ENCODE measurements around the gene SH3PXD2B.

Gene SH3PXD2B

DNA sequence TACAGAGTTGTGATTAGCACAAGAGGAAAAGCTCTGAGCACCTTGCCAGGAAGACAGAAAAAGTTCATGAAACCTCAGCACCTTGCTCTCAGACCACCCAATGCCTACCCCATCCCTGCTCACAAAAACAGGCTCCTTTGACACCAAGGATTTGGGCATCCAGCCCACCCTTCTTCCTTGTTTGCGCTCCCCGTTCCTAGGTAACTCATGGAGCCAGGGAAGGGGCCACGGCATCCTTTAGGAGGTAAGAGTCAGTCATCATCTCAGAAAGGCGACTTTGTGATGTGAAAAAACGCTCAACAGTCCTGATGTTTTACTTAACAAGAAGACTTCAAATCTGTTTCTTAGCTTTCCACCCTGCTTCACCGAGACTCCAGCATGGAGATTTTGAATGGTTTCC lies 29.5 kb downstream of the SH3PXD2B start:
- no peak overlapping the region for H3K4me3 ChIP-seq
- H3K27ac ChIP-seq = peak overlapping the region in 5 of 21 experiments; percentile 13 to 81 (median 60)

DNA sequence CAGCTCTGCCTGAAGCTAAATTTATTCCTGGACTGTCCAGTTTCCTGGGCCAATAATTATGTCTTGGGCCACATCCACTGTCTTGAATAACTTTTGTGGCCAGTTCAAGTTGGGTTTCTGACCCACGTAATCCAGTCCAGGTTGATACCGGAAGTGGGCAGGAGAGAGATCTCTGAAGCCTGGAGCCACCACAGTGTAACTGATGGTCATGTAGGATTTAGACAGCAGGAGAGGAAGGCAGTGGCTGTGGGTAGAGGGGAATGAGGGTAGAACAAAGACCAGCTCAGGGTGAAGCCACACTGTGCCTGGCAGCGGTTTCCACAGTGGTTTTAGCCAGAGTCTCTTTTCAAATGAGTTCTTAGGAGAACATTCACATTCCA lies 30.2 kb downstream of the SH3PXD2B start:
- Histone ChIP-seq H3K27ac (peak overlapping the region in 4 of 21 experiments; percentile 16 to 81 (median 60)), H3K4me3 (no peak overlapping the region)

DNA sequence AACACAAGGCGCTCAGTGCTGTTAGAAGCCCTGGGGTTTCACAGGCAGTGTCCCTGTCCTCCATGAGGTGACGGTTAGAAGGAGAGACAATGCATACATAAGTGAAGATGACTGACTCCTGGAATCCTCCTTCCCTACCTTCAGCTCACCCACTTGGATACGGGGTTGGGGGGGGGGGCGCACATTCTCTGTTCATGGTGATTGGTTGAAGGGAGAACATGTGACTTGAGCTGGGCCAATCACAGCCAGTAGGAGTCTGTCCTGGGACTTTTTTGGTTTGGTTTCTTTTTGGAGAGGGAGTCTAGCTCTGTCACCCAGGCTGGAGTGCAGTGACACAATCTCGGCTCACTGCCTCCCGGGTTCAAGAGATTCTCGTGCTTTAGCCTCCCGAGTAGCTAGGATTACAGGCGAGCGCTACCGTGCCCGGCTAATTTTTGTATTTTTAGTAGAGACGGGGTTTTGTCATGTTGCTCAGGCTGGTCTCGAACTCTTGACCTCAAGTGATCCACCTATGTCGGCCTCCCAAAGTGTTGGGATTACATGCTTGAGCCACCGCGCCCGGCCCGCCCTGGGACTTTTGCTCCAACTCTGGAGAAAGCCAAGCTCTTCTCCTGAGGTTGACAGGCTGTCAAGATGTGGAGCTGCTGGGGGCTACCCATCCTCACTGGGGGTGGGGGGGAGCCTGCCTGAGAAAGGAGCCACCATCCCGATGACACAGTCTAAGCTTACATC lies 30.8 kb downstream of the SH3PXD2B start:
- Histone ChIP-seq H3K4me3 (no peak overlapping the region), H3K27ac (peak overlapping the region in 3 of 21 experiments; percentile 6 to 81 (median 60))

DNA sequence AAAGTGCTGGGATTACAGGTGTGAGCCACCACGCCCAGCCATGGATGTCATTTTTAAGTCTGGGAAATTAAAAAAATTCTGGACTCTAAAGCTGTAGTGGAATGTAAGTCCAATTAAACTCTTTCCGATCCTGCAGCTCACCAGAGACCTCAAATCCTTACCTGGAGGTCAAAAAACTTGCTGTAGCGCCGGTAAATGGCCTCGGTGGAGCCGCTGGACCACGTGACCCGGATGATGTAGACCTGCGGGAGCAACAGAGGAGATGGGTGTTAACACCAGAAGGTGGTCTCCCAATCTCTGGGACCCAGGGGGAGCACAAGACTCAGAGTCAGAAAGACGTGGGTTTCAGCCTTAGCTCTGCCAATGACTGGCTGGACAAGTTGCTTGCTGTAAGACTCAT lies 32.1 kb downstream of the SH3PXD2B start:
- Histone ChIP-seq H3K27ac (peak overlapping the region in 8 of 21 experiments; percentile 4 to 84 (median 68)), H3K4me3 (no peak overlapping the region)

DNA sequence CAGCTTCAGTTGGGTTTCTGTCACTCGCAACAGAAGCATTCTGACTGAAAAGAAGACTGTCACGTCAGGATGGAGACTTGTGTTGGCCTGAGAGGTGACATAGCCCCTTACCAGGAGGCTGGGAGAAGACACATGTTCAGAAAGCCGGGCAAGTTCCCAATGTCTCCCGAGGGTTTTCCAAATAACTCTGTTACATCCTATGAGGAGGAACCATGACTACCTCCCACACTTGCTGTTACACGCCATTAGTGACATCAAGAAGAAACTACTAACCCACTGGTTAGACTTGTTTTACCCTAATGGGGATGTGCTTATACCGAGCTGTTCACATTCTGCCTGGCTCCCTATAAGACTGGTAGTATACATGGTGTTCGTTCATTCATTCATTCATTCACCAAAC lies 33.3 kb downstream of the SH3PXD2B start:
- H3K27ac ChIP-seq = peak overlapping the region in 20 of 21 experiments; percentile 47 to 93 (median 78)
- H3K4me3 ChIP-seq = no peak overlapping the region

DNA sequence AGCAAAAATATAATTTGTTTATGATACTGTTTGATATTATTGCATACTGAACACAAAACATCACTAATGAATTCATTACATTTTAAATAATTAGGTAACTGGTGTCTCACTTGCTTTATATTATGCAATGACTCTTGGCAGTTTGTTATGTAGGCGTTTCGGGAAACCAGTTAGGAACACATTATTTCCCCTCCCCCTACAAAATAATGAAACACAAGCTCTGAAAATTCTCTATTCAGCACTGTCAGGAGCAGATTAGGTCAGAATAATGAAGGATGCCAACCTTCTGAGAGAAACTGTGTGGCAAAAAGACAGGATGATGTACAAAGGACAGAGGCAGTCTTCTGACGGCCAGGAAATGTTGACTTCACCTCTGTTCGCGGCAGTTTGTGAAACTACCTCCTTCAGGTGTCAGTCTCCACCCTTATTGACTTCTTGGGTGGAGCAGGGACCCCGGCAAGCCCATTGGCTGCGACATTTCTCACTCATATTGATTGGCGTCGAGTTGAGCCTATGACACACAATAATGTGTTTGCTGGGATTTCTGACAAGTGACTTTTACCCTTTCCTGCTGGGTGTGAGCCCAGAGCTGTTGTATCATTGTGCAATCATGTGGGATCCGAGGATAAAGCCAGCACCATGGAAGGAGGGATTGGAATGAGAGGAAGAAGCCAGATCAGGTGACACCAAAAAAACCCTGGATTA lies 33.9 kb downstream of the SH3PXD2B start:
- no peak overlapping the region for H3K4me3 ChIP-seq
- H3K27ac ChIP-seq = peak overlapping the region in 20 of 21 experiments; percentile 47 to 93 (median 78)

DNA sequence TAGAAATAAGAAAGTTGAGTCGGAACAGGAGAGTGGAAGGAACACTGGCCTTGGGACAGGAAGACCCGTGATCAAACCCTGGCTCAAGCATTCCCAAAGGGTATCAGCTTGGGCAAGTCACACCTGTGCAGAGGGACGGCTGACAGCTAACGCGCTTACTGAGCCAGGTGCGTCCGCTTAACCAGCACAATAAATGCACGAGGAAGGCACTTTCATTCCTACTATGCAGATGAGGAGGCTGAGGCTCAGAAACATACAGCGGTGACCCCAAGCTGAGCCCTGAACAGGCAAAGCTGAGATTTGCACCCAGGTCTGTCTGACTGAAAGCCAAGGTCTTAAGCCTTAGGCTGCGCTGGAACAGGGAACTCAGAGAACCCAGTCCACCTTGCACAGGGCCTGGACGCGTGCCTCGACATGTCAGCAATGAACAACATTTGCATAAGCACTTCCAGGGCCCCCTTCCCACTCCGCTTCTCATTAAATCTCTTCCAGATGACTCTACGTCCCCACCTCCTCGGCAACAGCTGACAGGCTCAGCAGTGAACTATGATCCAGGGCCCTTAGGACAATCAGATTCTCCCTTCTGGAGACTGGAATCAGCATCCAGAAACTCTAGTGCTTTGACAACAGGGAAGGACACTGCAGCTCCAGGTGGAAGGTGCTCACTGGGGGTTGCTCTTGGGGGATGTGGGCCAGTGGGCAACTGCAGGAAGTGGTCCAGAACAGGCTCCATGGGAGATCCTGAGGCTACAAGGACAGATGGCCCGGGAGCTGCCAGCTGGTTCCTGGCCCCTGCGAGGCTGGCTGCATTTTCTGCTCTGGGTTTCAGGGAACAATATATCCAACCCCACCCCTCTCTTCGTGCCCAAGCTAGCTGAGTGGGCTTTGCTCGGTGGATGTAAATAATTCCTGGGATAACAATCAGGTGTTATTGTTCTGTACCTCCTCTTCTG lies 35.2 kb downstream of the SH3PXD2B start:
- peak overlapping the region in 20 of 21 experiments; percentile 54 to 93 (median 76) for H3K27ac ChIP-seq
- no peak overlapping the region for H3K4me3 ChIP-seq

DNA sequence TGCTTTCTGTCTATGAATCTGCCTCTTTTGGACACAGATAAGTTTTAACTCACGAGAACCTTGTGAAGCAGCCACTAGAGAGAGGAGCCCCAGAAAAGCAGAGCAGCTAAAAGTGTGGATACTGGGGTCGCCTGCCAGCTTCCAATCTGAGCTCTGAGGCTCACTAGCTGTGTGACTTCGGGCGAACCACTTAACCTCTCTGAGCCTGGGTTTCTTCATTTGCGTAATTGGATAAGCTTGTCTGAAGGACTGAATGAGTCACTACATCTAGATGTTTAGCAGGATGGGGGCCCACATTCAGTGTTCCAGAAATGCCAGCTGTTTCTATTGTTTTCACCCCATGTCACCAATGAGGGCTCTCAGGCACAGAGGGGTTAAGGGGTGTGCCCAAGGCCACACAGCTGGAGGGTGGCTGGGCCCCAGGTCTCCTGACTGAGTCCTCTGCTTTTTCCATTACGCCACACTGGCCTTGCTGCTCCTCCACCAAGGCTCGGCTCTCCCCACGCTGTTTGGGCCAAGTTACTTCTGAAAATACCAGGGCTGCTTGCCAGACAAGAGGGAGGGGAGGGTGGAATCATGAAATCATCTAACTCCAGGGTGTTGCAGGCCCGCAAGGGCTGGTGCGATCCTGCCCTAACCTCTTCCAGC lies 36.2 kb downstream of the SH3PXD2B start:
- peak overlapping the region in 20 of 21 experiments; percentile 20 to 93 (median 76) for H3K27ac ChIP-seq
- H3K4me3 ChIP-seq = no peak overlapping the region

DNA sequence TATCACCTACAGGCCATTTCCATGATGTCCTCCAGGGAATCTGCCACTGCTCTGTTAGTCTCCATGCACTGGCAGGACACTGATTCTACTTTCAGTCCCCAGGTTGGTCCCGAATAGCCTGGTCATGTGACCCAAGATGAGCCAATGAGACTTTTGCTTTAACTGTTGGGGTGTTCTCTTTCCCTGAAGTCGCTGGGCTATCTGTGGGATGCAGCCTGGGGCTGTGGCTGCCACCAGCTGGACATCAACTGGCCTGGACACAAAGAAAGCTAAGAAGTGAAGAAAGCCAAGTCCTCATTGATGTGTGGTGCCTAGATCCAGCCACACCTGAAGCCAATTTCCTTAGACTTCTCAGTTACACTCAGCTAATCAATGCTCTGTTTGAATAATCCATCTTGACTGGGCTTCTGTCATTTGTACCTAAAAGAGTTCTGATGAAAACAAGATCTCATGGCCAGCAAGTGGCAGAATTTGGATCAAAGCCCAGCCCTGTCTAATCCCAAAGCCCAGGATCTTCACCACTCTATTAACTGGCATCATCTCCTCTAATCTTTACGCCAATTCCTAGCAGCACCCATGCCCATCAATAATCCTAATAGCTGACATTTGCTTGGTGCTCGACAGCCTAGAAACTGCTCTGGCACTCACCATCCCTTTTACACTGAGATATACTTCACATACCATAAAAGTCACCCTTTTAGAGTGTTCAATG lies 37.0 kb downstream of the SH3PXD2B start:
- Histone ChIP-seq H3K27ac (peak overlapping the region in 19 of 21 experiments; percentile 4 to 93 (median 76)), H3K4me3 (no peak overlapping the region)

DNA sequence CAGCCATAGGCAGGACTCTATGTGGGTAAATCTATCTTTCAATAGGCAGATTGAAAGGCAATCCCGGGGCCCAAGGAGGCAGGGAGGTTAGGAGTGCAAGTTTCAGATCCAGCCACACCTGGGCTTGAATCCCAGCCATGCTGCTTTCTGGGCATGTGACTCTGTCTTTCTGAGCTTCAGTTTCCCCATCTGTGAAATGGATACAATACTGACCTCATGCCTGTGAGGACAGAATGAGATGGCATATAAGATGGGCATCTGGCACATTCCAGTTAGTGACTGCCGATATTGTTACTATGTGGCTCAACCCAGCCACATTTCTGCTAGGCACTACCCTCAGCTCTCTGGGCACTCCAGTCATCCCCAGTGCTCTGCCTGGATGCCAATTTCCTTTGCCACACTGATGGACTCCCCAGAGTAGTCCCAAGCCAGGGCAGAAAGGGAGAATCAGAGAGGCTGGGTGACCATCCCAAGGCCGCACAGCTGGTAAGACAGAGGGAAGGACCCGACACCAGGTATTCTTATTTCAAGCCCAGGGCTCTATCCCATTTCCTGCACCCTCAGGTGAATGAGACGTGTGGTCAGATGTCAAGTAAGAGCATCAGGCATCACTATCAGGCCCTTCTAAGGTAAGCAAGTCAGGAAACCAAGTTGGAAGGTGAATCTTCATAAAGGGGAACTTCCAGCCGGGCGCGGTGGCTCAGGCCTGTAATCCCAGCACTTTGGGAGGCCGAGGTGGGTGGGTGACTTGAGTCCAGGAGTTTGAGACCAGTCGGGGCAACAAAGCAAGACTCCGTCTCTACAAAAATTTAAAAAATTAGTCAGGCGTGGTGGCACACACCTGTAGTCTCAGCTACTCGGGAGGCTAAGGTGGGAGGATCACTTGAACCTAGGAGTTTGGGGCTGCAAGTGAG lies 38.7 kb downstream of the SH3PXD2B start:
- Histone ChIP-seq H3K4me3 (no peak overlapping the region), H3K27ac (peak overlapping the region in 12 of 21 experiments; percentile 1 to 91 (median 49))

DNA sequence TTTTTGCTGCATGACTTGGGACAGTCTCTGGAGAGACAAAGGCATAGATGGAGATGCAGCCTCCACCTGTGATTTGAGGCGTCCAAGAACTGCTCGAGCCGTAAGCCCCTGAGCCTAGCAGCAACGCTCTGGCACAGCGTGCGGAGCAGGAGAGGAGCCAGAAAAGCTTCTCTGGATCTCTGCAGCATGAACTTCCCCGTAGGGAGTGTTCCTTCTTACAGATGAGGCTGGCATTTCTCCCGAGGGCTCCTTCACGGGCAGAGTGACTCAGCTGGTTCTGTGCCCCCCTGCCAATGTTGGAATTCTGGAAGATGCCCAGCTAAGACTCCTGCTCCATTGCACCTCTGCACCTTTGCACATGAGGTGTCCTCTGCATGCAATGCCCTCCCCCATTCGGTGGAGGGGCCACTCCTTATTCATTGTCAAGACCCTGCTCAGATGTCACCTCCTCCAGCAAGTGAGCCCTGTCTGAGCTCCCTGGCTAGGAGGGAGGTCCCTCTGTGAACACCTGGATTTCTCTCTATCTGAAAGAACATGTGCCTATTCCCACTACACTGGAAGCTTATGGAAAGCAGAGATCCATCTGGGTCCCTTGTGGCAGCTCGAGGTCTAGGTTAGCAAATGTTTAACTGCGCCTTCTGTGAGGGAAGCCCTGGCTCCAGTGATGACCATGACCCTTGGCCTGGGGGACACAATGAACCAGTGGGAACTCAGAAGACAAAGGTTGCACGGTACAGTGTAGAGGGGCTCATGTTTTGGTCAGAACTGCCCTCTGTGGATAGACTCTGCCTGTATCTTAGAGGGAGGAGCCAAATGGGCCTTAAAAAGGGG lies 39.6 kb downstream of the SH3PXD2B start:
- no peak overlapping the region for H3K4me3 ChIP-seq

DNA sequence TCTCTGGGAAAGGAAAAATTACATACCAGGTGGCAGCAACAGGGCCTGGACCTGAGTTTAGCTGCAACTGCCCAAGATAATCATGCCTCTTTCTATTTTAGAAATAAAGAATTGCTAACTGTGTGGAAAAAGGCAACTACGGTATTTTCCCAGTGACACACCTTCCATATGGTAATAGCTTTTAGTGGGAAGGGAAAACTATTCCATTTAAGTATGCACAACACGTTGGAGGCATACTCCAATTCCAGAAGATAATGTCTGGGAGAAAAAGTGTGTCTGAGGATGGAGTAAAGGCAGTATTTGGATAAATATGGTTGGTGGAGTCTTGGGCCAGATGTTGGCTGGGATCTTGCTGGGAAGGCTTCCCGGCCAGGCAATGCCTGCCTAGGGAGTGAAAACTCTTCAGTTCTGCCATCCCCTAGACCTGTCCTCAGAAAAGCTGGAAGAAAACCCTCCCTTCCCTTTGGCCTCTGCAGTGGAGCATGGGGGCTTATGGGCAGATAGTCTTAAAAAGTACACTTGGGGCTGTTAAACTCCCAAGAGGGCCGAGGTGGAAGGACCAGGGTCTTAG lies 40.6 kb downstream of the SH3PXD2B start:
- no peak overlapping the region for H3K4me3 ChIP-seq
- H3K27ac ChIP-seq = peak overlapping the region in 18 of 21 experiments; percentile 7 to 91 (median 68)

More for the DNA sequence above, 39.6 kb downstream of the SH3PXD2B start:
- peak overlapping the region in 13 of 21 experiments; percentile 1 to 91 (median 57) for H3K27ac ChIP-seq

DNA sequence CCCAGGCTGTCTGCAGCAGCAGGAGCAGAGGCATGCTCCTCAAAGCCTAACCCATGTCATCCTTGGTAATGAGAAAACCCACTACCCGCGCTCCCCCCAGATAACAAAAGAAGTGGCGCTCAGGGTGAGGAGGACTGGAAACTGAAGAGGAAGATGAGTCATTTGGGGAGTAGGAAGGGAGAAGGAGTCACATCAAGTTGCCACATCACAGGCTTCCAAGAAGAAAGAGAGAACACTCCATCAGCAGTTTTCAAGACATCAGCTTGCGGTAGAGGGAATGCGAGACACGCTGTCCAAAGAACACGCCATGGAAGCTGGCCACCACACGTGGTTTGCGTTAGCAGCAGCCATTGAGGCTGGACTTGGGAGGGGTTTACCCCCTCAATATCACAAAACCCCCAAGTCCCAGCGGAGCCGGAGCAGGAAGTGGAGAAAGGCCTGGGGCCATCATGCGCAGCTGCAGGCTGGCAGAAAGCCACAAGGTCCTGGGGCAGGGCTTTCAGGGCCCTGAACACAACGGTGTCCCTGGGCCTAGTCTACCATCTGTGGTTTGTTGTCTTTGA lies 41.5 kb downstream of the SH3PXD2B start:
- H3K27ac ChIP-seq = peak overlapping the region in 20 of 21 experiments; percentile 23 to 91 (median 72)
- H3K4me3 ChIP-seq = no peak overlapping the region

DNA sequence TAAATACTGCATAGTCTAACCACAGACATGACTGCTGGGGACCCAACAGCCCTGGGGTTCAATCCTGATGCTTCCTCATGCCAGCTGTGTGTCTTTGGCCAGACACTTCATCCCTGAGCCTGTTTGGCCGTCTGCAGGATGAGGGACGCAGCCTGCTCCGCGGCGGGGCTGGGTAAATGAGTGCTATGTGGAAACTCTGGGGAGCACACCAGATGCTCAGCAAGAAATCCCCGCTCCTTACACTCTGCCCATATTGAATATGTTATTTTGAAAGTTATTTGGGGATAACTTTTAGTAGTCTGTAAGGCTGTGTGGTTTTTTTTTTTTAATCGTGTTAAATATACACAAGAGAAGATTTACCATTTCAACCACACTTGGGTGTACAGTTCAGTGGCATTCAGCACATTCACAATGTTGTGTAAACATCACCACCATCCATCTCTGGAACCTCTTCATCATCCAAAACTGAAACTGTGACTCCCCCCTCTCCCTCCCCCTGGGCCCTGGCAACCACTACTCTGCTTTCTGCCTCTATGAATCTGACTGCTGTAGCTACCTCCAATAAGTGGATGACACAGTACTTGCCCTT lies 42.7 kb downstream of the SH3PXD2B start:
- no peak overlapping the region for H3K4me3 ChIP-seq
- peak overlapping the region in 17 of 21 experiments; percentile 30 to 91 (median 72) for H3K27ac ChIP-seq

DNA sequence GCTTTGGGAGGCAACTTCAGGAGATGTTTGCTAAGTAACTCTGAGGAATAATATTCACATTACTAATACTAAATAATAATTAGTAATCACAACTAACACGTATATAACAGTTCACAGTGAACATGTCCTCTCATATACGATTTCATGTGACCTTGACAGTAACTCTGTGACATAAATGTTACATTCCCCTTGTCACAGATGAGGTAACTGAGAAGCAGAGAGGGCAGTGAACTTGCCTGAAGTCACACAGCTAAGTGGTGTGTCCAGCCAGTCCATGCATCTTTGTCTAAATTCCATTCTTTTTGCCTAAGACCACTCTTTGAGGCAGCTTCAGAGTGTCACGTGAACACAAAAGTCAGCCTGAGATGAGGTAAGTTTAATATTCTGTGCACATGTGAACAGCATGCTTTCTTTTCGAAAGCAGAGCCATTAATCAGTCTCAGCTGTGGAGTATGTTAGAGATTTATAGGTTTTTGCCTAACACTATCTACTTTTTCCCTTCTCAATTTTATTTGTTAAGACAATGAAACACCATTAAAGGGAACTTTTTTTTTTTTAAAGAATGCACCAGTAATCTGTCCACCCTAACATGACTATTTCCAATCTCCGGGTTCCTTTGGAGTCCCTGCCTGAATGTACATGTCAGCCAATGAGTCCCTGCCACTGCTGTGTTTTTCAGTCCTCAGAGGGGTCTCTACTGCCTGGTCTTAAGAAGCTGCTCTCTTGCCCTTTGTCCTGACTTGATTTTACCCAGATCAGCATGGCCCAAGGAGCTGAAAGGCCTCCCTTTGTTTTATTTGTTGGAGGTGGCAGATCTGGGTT lies 43.5 kb downstream of the SH3PXD2B start:
- peak overlapping the region in 15 of 21 experiments; percentile 30 to 91 (median 68) for H3K27ac ChIP-seq
- H3K4me3 ChIP-seq = no peak overlapping the region
